ENCODE results near the gene CENATAC.

GRCh38 chr11:118984825-118985224 is 13.1 kb upstream of the CENATAC start:
- no peak for TF ChIP-seq CTCF (IDR thresholded peaks at IDR 0.05; ENCODE audit: low read depth, low read length)
- no peak for TF ChIP-seq EZH2phosphoT487 (IDR thresholded peaks at IDR 0.05; ENCODE audit: low read depth)

All from OCI-LY3 (cell line).